H9 (cell line): ENCODE results near the gene TRIM37. TPM values are rescaled to one million over a fixed set of nuclear protein-coding genes. Genes with fewer than 3 reads are reported as not detected.

ENCODE experiments used
- DNase-seq: peaks from one replicate; pipeline ENCODE4 v3.0.0-alpha.2; 2017
- H2AFZ ChIP-seq: one replicate; pipeline ENCODE4 v1.6.1; 2013; ENCODE audit warnings: mild to moderate bottlenecking, low read length, control low read depth, moderate library complexity
- H2AK5ac ChIP-seq: 2 replicates; pipeline ENCODE4 v1.6.1; 2013; ENCODE audit warnings: low read length, control low read depth, mixed read lengths; ENCODE audit not compliant: insufficient read length
- H2BK120ac ChIP-seq: one replicate; pipeline ENCODE4 v1.6.1; 2013; ENCODE audit warnings: low read depth, mild to moderate bottlenecking, low read length, control low read depth, inconsistent platforms; ENCODE audit not compliant: poor library complexity, severe bottlenecking
- H2BK12ac ChIP-seq: 2 replicates; pipeline ENCODE4 v1.6.1; 2013; ENCODE audit warnings: low read length, control low read depth, mixed read lengths, low read depth; ENCODE audit not compliant: insufficient read length
- H2BK15ac ChIP-seq: 2 replicates; pipeline ENCODE4 v1.6.1; 2013; ENCODE audit warnings: low read depth, low read length, control low read depth
- H2BK20ac ChIP-seq: one replicate; pipeline ENCODE4 v1.6.1; 2013; ENCODE audit warnings: low read depth, mild to moderate bottlenecking, low read length, control low read depth, inconsistent platforms; ENCODE audit not compliant: poor library complexity, severe bottlenecking
- H2BK5ac ChIP-seq: 2 replicates; pipeline ENCODE4 v1.6.1; 2013; ENCODE audit warnings: low read length, control low read depth, mixed read lengths; ENCODE audit not compliant: insufficient read length
- H3K14ac ChIP-seq: 2 replicates; pipeline ENCODE4 v1.6.1; 2013; ENCODE audit warnings: low read length, control low read depth; ENCODE audit not compliant: insufficient read depth
- H3K18ac ChIP-seq: 2 replicates; pipeline ENCODE4 v1.6.1; 2013; ENCODE audit warnings: low read depth, mild to moderate bottlenecking, mixed read lengths, low read length, control low read depth; ENCODE audit not compliant: insufficient read length
- H3K23ac ChIP-seq: 2 replicates; pipeline ENCODE4 v1.6.1; 2013; ENCODE audit warnings: low read length, control low read depth, mixed read lengths, low read depth; ENCODE audit not compliant: insufficient read length
- H3K23me2 ChIP-seq: 2 replicates; pipeline ENCODE4 v1.6.1; 2013; ENCODE audit warnings: low read depth, mild to moderate bottlenecking, mixed read lengths, low read length, control low read depth; ENCODE audit not compliant: insufficient read length, poor library complexity, severe bottlenecking
- H3K27ac ChIP-seq: 2 replicates; pipeline ENCODE4 v1.5.1; 2013; ENCODE audit warnings: low read length, control low read depth, mixed read lengths, low read depth; ENCODE audit not compliant: insufficient read length
- H3K27me3 ChIP-seq: 2 replicates; pipeline ENCODE4 v1.6.1; 2013; ENCODE audit warnings: low read length, control low read depth, inconsistent platforms; ENCODE audit not compliant: insufficient read depth
- H3K4ac ChIP-seq: 2 replicates; pipeline ENCODE4 v1.6.1; 2013; ENCODE audit warnings: low read depth, mild to moderate bottlenecking, control low read depth, inconsistent platforms, low read length, moderate library complexity
- H3K4me1 ChIP-seq: 2 replicates; pipeline ENCODE4 v1.6.1; 2013; ENCODE audit warnings: low read length, control low read depth, inconsistent platforms; ENCODE audit not compliant: insufficient read depth
- H3K4me2 ChIP-seq: 2 replicates; pipeline ENCODE4 v1.6.1; 2013; ENCODE audit warnings: low read length, control low read depth, mixed read lengths; ENCODE audit not compliant: insufficient read length, insufficient read depth
- H3K56ac ChIP-seq: 2 replicates; pipeline ENCODE4 v1.6.1; 2013; ENCODE audit warnings: low read depth, mild to moderate bottlenecking, mixed read lengths, low read length, control low read depth; ENCODE audit not compliant: insufficient read length
- H3K79me1 ChIP-seq: 2 replicates; pipeline ENCODE4 v1.6.1; 2013; ENCODE audit warnings: low read depth, mild to moderate bottlenecking, moderate library complexity, low read length, control low read depth, inconsistent platforms; ENCODE audit not compliant: insufficient read depth, poor library complexity, severe bottlenecking
- H3K79me2 ChIP-seq: 2 replicates; pipeline ENCODE4 v1.6.1; 2013; ENCODE audit warnings: low read length, control low read depth, inconsistent platforms; ENCODE audit not compliant: insufficient read depth
- H3K9ac ChIP-seq: 2 replicates; pipeline ENCODE4 v1.6.1; 2013; ENCODE audit warnings: low read length, control low read depth, mixed read lengths; ENCODE audit not compliant: insufficient read length; ENCODE audit errors: extremely low read depth
- H3K9me3 ChIP-seq: one replicate; pipeline ENCODE4 v1.6.1; 2013; ENCODE audit warnings: low read depth, low read length, inconsistent platforms; ENCODE audit not compliant: control insufficient read depth
- H3T11ph ChIP-seq: one replicate; pipeline ENCODE4 v1.6.1; 2013; ENCODE audit warnings: mild to moderate bottlenecking, low read length, control low read depth, inconsistent platforms
- H4K20me1 ChIP-seq: one replicate; pipeline ENCODE4 v1.6.1; 2013; ENCODE audit not compliant: control insufficient read depth, insufficient read length, insufficient read depth
- H4K5ac ChIP-seq: 2 replicates; pipeline ENCODE4 v1.6.1; 2013; ENCODE audit warnings: low read depth, mild to moderate bottlenecking, mixed read lengths, low read length, control low read depth; ENCODE audit not compliant: insufficient read length
- H4K8ac ChIP-seq: replicated peaks from 2 replicates; pipeline ENCODE4 v1.6.1; 2013; ENCODE audit warnings: low read length, control low read depth, mixed read lengths, low read depth; ENCODE audit not compliant: insufficient read length
- H4K91ac ChIP-seq: 2 replicates; pipeline ENCODE4 v1.6.1; 2013; ENCODE audit warnings: low read depth, mild to moderate bottlenecking, moderate library complexity, mixed read lengths, low read length, control low read depth; ENCODE audit not compliant: insufficient read length
- H3K27ac Mint-ChIP-seq, 3 experiments: 2 replicates in 2 of 3; 3 replicates in 1 of 3; pipeline ENCODE4 v1.8.0; 2020 to 2021; ENCODE audit warnings: mixed read lengths in 3 of 3, mild to moderate bottlenecking in 1 of 3, moderate library complexity in 1 of 3
- H3K27me3 Mint-ChIP-seq: 2 replicates; pipeline ENCODE4 v1.8.0; 2021; ENCODE audit warnings: low read depth, mild to moderate bottlenecking, moderate library complexity, mixed read lengths
- H3K36me3 Mint-ChIP-seq, 3 experiments: 2 replicates in 2 of 3; 3 replicates in 1 of 3; pipeline ENCODE4 v1.8.0; 2020 to 2021; ENCODE audit warnings: low read depth in 3 of 3, mixed read lengths in 3 of 3; ENCODE audit not compliant: insufficient read depth in 1 of 3
- H3K4me1 Mint-ChIP-seq, 2 experiments: 2 replicates each; pipeline ENCODE4 v1.8.0; 2020; ENCODE audit warnings: mixed read lengths in 2 of 2
- H3K4me3 Mint-ChIP-seq, 2 experiments: 2 replicates in 1 of 2; 3 replicates in 1 of 2; pipeline ENCODE4 v1.8.0; 2020 to 2021; ENCODE audit warnings: mild to moderate bottlenecking in 2 of 2, mixed read lengths in 2 of 2, moderate library complexity in 1 of 2
- H3K9me3 Mint-ChIP-seq, 2 experiments: 2 replicates in 1 of 2; 3 replicates in 1 of 2; pipeline ENCODE4 v1.8.0; 2020; ENCODE audit warnings: mild to moderate bottlenecking in 2 of 2, mixed read lengths in 2 of 2, moderate library complexity in 1 of 2
- WGBS: extraction: QIAGEN DNeasy Blood & Tissue Kit; methylation state at CpG from one replicate; pipeline ENCODE4 v1.1.7; 2013; ENCODE audit warnings: missing lambda C conversion rate, low lambda C conversion rate, mixed read lengths; ENCODE audit not compliant: insufficient read length; ENCODE audit errors: extremely low coverage; 5-methylcytosine and 5-hydroxymethylcytosine counted together
- total RNA-seq: library from RNA; stranded (reverse); gene quantifications from 2 replicates; pipeline ENCODE4 v1.2.1, GENCODE V29; 2021
- TF ChIP-seq, protein P1 (sequence below): fragments of 200-600 bp; sonication (generic); conservative IDR thresholded peaks from 3 replicates; pipeline ENCODE4 v1.8.0; 2021; ENCODE audit warnings: antibody characterized with exemption, mild to moderate bottlenecking

Gene TRIM37
- total RNA-seq, 1 experiment from 2014 or later: 52.1 TPM

DNA sequence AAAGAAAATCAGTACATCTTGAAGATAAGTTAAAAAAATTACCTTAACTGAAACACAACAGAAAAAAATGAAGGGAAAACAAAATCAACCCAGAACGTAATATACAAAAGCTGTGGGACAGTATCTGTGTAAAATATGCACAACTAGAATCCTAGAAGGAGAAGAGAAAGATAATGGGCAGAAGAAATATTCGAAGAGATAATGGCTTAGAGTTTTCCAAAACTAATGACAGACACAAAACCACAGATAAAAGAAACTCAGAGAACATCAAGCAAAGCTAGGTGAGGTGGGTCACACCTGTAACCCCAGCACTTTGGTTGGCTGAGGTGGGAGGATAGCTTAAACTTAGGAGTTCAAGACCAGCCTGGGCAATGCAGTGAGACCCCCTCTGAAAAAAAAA lies 117.1 kb downstream of the TRIM37 start:
- H3K27me3 Mint-ChIP-seq: no peaks in the 10 kb centered on the region
- H2BK120ac ChIP-seq: no peak overlapping the region
- H4K5ac ChIP-seq: no peak overlapping the region
- no peaks in the 10 kb centered on the region for H3K27me3 ChIP-seq
- H2BK15ac ChIP-seq: no peak overlapping the region
- no peaks in the 10 kb centered on the region for H4K20me1 ChIP-seq
- TF ChIP-seq, protein P1, sequence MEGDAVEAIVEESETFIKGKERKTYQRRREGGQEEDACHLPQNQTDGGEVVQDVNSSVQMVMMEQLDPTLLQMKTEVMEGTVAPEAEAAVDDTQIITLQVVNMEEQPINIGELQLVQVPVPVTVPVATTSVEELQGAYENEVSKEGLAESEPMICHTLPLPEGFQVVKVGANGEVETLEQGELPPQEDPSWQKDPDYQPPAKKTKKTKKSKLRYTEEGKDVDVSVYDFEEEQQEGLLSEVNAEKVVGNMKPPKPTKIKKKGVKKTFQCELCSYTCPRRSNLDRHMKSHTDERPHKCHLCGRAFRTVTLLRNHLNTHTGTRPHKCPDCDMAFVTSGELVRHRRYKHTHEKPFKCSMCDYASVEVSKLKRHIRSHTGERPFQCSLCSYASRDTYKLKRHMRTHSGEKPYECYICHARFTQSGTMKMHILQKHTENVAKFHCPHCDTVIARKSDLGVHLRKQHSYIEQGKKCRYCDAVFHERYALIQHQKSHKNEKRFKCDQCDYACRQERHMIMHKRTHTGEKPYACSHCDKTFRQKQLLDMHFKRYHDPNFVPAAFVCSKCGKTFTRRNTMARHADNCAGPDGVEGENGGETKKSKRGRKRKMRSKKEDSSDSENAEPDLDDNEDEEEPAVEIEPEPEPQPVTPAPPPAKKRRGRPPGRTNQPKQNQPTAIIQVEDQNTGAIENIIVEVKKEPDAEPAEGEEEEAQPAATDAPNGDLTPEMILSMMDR: no peak
- H3K4me1 Mint-ChIP-seq: peaks cover 36 to 37% of the 10 kb centered on the region in 2 experiments
- H3T11ph ChIP-seq: no peak overlapping the region
- H3K9me3 ChIP-seq: no peaks in the 10 kb centered on the region
- H3K4me1 ChIP-seq: peaks cover 5% of the 10 kb centered on the region; the same call in 1 of the 2 replicates
- no peak overlapping the region for H3K4me2 ChIP-seq
- no peak overlapping the region for H3K9ac ChIP-seq
- no peak overlapping the region for H3K4ac ChIP-seq
- no peak overlapping the region for H3K27ac ChIP-seq
- no peak overlapping the region for H2BK20ac ChIP-seq
- no peak overlapping the region for H2AFZ ChIP-seq
- WGBS: no CpG with 5 or more reads among the region's 2 CpGs
- H3K23ac ChIP-seq: no peak overlapping the region
- DNase-seq: no peak
- no peak overlapping the region for H3K56ac ChIP-seq
- H2BK5ac ChIP-seq: no peak overlapping the region
- H4K8ac ChIP-seq: no peak overlapping the region
- peaks cover 0 to 4% of the 10 kb centered on the region in 2 experiments; a peak in 1 of 5 replicates for H3K9me3 Mint-ChIP-seq
- no peak overlapping the region for H2AK5ac ChIP-seq
- H4K91ac ChIP-seq: no peak overlapping the region
- H3K79me1 ChIP-seq: no peaks in the 10 kb centered on the region
- no peak overlapping the region for H2BK12ac ChIP-seq
- H3K79me2 ChIP-seq: no peaks in the 10 kb centered on the region
- no peak overlapping the region for H3K4me3 Mint-ChIP-seq
- H3K27ac Mint-ChIP-seq: peak overlapping the region in 1 of 3 experiments; percentile 93; a peak in 1 of 7 replicates
- H3K14ac ChIP-seq: no peak overlapping the region
- peaks cover 3 to 8% (median 3%) of the 10 kb centered on the region in 3 experiments; a peak in 6 of 7 replicates for H3K36me3 Mint-ChIP-seq
- no peak overlapping the region for H3K18ac ChIP-seq
- no peaks in the 10 kb centered on the region for H3K23me2 ChIP-seq
